ENCODE measurements around the gene RET.

RET gene

DNA sequence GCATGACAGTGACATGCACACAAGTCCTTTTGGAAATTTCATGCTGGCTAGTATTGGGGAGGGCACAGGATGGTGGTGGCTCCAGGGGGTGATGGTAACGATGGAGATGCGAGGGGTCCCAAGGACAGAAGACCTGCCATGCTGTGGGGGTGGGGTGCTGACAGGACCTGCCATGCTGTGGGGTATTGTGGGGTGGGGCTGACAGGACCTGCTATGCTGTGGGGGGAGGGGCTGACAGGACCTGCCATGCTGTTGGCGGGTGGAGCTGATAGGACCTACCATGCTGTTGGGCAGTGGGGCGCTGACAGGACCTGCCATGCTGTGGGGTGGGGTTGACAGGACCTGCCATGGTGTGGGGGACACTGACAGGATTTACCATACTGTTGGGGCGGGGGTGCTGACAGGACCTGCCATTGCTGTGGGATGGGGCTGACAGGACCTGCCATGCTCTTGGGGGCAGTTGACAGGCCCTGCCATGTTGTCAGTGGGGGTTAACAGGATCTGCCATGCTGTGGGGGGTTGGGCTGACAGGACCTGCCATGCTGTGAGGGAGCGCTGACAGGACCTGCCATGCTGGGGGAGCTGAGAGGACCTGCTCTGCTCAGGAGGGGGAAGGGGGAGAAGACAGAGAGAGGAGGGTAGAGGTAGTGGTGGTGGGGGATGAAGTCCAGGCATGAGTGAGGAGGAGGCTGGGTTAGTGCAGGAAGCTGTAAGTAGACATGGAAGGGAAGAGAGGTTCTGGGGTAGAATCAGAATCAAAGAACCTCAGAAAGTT is 36.2 kb upstream of the RET start:
- no peaks in the 10 kb centered on the region for H3K36me3 ChIP-seq (replicated peaks)
- no peaks in the 10 kb centered on the region for H3K9me3 ChIP-seq
- DNase-seq (ENCODE audit: low spot score in 2 of 2) = no peak
- H3K4me3 ChIP-seq = no peak overlapping the region
- no peaks in the 10 kb centered on the region for H3K4me1 ChIP-seq
- H3K27me3 ChIP-seq (ENCODE audit: low read depth) = no peaks in the 10 kb centered on the region
- in situ Hi-C loops (cut with MboI; ENCODE audit: low sequenced_read_pairs) = no loop called here

DNA sequence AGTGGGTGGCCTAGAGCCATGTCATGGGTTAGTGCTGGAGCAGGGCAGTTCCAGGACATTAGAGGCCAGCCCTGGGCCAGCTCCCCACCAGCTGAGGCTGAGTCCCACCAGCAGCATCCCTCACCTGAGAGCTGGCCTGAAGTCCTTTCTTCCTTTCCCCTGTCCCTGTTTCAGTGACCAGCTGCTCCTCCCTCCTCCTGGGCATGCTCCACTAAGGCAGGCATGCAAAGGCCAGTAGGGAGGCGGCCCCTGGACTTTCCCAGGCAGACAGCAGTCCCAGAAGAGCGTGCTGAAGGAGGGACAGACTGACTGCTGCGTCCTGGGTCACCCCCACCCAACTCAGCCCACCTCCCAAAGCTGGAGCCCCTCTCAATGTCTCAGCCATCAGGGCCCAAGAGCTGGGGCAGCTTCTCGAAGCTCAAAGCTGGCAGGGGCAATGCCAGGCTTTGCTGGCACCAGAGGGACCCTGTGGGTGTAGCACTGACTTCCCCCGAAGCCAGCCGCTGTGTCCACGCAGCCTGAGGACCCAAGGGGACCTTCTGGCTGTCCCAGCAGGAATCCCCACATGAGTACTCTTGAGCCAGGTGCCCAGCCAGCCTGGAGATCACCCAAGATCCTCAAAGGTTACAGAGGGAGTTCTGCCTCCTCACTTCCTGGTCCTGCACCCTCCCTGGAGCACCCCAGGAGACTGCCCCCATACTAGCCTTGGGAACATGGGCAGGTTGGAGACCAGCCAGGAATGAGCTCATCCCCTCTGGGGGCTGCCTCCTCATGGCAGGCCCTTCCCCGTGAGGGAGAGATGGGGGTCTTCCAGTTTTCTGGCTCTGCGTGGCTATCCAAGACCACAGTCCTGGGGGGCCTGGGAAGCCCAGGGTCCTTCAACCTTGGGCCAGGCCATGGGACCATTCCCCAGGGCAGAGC is 35.2 kb upstream of the RET start:
- in situ Hi-C loops (cut with MboI; ENCODE audit: low sequenced_read_pairs) = no loop called here
- Histone ChIP-seq H3K36me3 (replicated peaks) (no peaks in the 10 kb centered on the region), H3K4me3 (no peak overlapping the region), H3K27me3 (ENCODE audit: low read depth) (no peaks in the 10 kb centered on the region), H3K4me1 (no peaks in the 10 kb centered on the region), H3K9me3 (no peaks in the 10 kb centered on the region)
- no peak for DNase-seq (ENCODE audit: low spot score in 2 of 2)

DNA sequence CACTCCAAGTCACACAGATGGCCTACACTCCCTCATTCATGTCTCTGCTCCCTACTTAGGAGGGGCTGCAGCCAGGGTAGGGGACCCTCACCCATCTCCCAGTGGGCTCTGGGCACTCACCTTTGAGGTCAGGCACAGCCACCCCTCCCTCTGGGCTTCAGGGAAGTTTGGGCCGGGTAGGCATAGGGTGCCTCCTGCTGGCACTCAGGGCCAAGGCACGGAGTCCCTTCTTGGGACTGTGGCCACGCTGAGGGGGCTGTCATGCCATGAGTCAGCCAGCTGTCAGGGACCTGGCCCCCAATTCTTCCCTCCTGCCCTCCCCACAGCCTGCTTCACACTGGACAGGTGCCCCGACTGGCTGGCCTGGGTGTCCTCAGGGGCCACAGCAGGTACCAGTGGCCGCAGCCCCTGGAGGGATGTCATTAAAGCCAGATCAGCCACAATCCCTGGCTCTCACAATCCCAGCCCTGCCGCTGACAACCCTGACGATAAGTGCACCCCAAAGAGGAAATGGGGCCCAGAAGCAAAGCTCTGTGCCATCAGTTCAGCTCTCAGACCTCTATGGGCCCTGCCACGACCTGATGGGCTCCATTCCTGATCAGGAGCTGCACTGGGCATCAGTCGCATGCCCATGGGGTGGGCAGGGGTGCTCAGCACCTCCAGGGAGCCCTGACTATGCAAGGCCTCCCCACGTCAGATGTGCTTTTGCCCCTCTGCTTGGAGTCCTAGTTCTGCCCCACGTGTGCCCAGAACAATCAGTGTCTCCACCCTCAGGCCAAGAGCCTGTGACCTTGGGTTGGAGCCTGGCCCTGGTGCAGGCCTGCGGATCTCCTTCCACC is 34.1 kb upstream of the RET start:
- no peaks in the 10 kb centered on the region for H3K36me3 ChIP-seq (replicated peaks)
- H3K4me3 ChIP-seq = no peak overlapping the region
- DNase-seq (ENCODE audit: low spot score in 2 of 2) = no peak
- no peaks in the 10 kb centered on the region for H3K9me3 ChIP-seq
- H3K4me1 ChIP-seq = no peaks in the 10 kb centered on the region
- in situ Hi-C loops (cut with MboI; ENCODE audit: low sequenced_read_pairs) = no loop called here
- H3K27me3 ChIP-seq (ENCODE audit: low read depth) = no peaks in the 10 kb centered on the region

DNA sequence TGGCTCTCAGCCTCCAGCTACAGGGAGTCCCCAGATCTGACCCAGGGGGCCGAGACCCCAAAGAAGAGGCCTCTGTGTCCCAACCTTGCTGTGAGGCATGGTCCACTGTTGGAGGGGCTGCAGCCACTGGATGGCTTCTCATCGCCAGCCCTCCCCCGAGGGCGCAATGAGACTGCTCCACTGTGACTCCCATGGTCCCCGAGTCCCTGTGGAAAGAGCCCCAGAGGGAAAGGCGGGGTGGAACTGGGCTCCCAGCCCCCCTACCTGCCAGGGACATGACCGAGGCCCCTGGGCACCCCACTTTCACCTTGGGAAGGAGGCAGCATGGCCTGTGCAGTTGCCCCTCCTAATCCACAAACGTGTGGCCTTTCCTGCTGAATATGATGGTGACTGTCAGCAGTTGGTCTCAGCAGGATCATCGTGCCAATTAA is 33.5 kb upstream of the RET start:
- Histone ChIP-seq H3K4me3 (no peak overlapping the region), H3K36me3 (replicated peaks) (no peaks in the 10 kb centered on the region), H3K27me3 (ENCODE audit: low read depth) (no peaks in the 10 kb centered on the region), H3K9me3 (no peaks in the 10 kb centered on the region), H3K4me1 (no peaks in the 10 kb centered on the region)
- in situ Hi-C loops (cut with MboI; ENCODE audit: low sequenced_read_pairs) = no loop called here
- no peak for DNase-seq (ENCODE audit: low spot score in 2 of 2)

DNA sequence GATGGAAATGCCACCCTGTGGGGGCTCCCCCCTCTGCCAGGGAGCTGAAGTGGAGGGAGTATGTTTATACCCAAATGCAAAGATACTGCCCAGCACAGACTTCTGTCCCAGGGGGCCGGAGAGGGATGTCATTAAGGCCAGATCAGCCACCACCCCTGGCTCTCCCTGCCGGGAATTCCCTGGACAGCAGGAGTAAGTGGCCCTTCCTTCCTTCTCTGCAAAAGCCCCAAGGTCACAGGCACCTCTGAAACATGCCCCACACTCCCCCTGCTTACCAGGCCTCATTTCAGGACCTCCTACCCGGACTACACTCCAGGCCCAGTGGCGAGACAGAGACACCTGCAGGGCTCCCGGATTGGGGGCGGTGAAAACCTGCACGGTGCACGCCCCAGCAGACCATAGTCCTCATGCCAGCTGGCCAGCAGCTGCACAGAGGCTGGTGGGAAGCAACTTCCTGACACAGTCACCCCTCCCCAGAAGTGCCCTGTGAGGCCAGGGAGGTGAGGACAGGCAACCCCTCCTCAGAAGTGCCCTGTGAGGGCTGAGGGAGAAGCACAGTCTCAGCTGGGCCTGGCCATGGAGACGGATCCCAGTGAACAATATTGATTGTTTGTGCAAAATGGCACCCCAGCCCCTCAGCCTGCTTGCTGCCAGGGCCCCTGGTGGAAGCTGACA is 33.0 kb upstream of the RET start:
- DNase-seq (ENCODE audit: low spot score in 2 of 2) = peak in 1 of 2 experiments; percentile 2
- in situ Hi-C loops (cut with MboI; ENCODE audit: low sequenced_read_pairs) = no loop called here
- Histone ChIP-seq H3K4me1 (no peaks in the 10 kb centered on the region), H3K9me3 (no peaks in the 10 kb centered on the region), H3K27me3 (ENCODE audit: low read depth) (no peaks in the 10 kb centered on the region), H3K36me3 (replicated peaks) (no peaks in the 10 kb centered on the region), H3K4me3 (no peak overlapping the region)

DNA sequence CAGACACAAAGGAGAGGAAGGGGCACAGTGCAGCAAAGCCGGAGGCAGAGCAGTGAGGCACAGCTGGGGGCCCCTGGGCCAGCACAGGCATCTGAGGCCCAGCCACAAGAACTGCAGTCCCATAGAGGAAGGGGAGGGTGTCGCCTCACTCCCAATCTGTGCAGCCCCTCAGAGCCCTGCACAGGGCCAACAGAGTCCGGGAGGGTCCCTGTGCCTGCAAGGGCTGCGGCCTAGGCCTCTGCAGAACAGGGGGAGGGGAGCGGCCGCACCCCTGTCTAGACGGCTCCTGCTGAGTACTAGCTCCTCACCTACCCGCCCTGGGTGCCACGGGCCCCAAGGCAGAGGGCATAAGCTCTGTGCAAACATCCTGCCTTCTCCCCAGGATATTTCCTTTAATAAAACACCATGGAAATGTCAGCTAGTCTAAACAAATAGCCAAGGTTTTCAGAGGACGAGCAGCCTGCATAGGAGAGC is 32.4 kb upstream of the RET start:
- Histone ChIP-seq H3K36me3 (replicated peaks) (no peaks in the 10 kb centered on the region), H3K4me3 (no peak overlapping the region), H3K9me3 (no peaks in the 10 kb centered on the region), H3K27me3 (ENCODE audit: low read depth) (no peaks in the 10 kb centered on the region), H3K4me1 (no peaks in the 10 kb centered on the region)
- no peak for DNase-seq (ENCODE audit: low spot score in 2 of 2)
- in situ Hi-C loops (cut with MboI; ENCODE audit: low sequenced_read_pairs) = no loop called here

DNA sequence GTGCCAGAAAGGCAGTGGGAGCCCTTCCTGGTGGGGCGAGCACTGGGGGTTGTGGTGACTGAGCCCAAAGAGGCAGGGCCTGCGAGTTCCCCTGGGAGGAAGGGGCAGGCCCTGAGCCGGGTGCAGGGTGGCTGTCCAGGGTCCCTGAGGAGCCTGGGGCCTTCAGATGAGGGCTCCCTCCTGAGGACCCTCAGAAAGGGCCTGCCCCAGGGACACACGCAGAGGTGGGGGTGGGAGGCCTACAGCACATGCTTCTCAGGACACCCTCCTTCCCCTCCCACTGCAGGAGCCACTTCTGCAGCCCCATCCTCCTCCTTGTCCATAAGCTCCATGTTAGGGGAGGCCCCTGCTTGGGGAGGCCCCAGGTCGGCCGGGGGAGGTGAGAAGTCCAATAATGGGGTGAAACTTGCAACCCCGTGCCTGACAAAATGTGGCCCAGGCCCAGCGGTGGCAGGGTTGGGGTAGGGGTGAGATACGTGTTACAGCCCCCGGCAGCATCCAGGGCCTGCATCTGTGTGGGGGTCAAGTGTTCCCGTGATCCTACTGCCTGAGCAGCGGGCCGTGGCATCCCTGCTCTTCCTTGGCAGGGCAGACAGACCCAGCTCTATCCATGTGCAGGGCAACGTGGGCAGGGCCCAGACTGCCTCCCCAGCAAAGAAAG is 31.8 kb upstream of the RET start:
- peak in 1 of 2 experiments; percentile 2 for DNase-seq (ENCODE audit: low spot score in 2 of 2)
- Histone ChIP-seq H3K27me3 (ENCODE audit: low read depth) (no peaks in the 10 kb centered on the region), H3K4me1 (no peaks in the 10 kb centered on the region), H3K36me3 (replicated peaks) (no peaks in the 10 kb centered on the region), H3K4me3 (no peak overlapping the region), H3K9me3 (no peaks in the 10 kb centered on the region)
- in situ Hi-C loops (cut with MboI; ENCODE audit: low sequenced_read_pairs) = no loop called here

DNA sequence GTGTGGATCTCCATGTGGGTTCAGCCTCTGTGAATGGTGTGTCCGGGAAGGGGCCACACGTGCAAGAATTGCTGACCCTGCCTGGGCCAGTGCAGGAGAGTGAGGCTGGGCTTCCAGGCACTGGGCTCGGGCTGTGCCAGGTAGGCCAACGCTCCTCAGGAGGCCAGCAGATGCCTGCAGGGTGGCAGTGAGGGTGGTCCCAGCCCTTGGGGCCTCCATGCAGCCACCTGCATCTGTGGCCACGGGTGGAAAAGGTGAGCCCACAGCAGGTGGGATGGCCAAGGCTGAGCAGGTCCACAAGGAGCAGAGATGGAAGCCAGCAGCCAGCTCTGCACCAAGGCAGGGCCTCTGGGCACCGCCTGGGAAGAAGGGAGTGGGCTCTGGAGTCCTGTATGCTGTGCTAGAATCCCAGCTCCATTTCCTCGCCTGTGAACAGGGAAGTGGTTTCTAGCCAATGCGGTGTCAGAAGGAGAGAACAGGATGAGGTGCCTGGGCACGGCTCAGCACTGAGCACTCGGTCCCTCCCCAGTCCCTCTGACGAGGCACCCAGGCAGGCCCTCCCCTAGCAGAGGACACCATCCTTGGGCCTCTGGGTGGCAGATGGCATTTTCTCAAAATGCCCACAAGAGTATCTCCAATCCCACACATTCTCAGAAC is 31.1 kb upstream of the RET start:
- no peaks in the 10 kb centered on the region for H3K9me3 ChIP-seq
- peak in 1 of 2 experiments; percentile 5 for DNase-seq (ENCODE audit: low spot score in 2 of 2)
- H3K27me3 ChIP-seq (ENCODE audit: low read depth) = peaks cover 3% of the 10 kb centered on the region; the same call in 1 of the 2 replicates
- in situ Hi-C loops (cut with MboI; ENCODE audit: low sequenced_read_pairs) = no loop called here
- no peaks in the 10 kb centered on the region for H3K4me1 ChIP-seq
- H3K36me3 ChIP-seq (replicated peaks) = no peaks in the 10 kb centered on the region
- H3K4me3 ChIP-seq = no peak overlapping the region

DNA sequence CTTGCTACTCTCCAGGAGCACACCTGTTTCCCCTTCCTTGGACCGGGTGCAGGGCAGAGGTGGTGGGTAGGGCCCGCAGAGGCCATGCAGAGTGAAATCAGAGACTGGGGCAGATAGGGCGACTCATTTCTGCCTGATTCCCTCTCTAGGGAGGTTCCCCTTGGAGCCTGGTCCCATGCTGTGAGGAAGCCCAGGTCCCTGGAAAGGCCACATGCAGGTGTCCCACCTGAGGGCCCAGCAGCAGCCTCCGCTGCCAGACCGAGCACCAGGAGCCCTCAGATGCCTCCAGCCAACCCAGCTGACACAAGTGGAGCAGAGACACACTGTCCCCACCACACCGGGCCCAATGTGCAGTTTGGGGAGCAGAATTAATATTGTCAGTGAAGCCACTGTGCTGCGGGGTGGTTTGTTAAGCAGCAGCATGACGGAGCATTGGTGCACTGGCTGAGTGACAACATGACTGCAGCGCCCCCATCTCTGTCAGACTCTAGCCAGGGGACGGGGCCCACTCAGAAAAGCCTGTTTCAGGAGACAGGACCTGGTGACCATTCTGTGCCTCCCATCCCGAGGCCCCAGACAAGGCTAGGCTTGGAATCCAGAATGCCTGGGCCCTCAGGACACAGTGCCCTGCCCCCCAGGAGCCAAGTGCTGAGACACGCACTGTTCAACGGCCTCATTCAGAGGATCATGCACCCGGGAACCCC is 30.4 kb upstream of the RET start:
- in situ Hi-C loops (cut with MboI; ENCODE audit: low sequenced_read_pairs) = no loop called here
- Histone ChIP-seq H3K36me3 (replicated peaks) (no peaks in the 10 kb centered on the region), H3K4me3 (no peak overlapping the region), H3K4me1 (no peaks in the 10 kb centered on the region), H3K27me3 (ENCODE audit: low read depth) (peaks cover 7% of the 10 kb centered on the region; the same call in 1 of the 2 replicates), H3K9me3 (no peaks in the 10 kb centered on the region)
- DNase-seq (ENCODE audit: low spot score in 2 of 2) = peak in 1 of 2 experiments; percentile 6

DNA sequence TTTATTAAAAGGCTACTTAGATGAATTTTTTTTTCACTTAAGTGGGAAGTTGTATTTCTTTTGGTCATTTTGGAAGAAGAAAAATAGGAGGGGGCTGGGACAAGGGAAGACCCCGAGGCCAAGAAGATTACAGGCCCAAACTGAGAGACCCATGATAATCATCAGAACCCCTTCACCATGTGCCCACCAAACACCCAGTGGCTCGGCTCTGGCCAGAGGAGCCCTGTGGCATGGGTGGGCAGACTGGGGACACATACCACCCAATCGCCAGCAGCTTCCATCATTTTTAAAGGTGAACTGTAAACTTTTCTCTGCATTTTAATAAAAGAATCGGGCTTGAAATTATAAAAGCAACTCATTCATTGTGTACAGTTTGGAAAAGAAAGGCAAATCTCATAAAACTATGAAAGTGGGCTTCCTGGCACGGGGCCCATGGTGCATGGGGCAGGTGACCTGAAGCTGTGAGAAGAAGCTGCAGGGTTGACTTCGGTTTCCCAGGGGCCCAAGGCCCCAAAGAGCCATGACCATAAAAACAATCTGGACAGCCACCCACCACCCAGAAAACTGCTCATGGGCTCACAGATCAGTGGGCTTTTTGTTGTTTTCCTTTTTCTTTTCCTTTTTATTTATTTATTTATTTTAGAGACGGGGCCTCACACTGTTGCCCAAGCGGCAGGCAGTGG is 29.4 kb upstream of the RET start:
- no peaks in the 10 kb centered on the region for H3K4me1 ChIP-seq
- peaks cover 10% of the 10 kb centered on the region; the same call in 1 of the 2 replicates for H3K27me3 ChIP-seq (ENCODE audit: low read depth)
- H3K9me3 ChIP-seq = no peaks in the 10 kb centered on the region
- in situ Hi-C loops (cut with MboI; ENCODE audit: low sequenced_read_pairs) = no loop called here
- H3K4me3 ChIP-seq = no peak overlapping the region
- no peaks in the 10 kb centered on the region for H3K36me3 ChIP-seq (replicated peaks)
- no peak for DNase-seq (ENCODE audit: low spot score in 2 of 2)

DNA sequence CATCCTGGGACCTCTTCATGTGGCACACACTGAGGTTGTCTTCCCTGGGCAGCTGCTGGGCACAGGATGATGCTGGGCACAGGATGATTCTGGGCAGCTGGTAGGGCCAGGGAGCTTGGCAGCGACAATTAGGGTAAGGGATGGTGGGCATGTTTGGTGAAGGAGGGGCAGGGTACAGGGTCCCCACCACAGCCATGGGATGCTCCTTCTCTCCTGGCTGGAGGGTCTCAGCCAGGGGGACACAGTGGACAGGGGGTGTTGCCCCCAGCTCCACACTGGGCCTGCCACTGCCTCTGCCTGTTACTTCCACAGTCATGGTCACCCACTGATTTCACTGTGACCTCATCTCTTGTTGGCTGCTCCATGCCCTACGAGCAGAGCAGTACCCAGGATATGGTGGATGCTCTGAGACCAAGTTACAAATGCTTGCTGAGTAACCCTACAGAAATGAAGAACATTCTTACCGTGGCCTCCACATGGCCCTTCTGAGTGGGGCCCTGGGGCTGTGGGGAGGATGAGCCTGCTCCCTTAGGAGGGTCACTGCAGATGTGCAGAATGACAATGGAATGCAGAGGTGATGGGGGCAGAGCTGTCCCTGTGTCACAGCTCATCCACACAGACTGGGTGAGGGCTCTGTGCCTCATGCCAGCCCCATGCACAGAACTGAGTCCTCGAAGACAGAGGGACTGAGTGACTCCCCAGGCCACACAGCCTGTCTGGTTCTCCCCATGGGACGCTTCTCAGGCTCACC is 28.4 kb upstream of the RET start:
- peak in 1 of 2 experiments; percentile 6 for DNase-seq (ENCODE audit: low spot score in 2 of 2)
- no peaks in the 10 kb centered on the region for H3K4me1 ChIP-seq
- in situ Hi-C loops (cut with MboI; ENCODE audit: low sequenced_read_pairs) = no loop called here
- H3K36me3 ChIP-seq (replicated peaks) = no peaks in the 10 kb centered on the region
- H3K4me3 ChIP-seq = no peak overlapping the region
- no peaks in the 10 kb centered on the region for H3K9me3 ChIP-seq
- H3K27me3 ChIP-seq (ENCODE audit: low read depth) = peaks cover 13% of the 10 kb centered on the region; the same call in 1 of the 2 replicates

Data from HAP-1 (cell line).